ENCODE data around the gene CDS1. TPM values are rescaled to one million over a fixed set of nuclear protein-coding genes. Genes with fewer than 3 reads are reported as not detected.
A peak's percentile ranks its signal among the peaks of the same experiment; 100 is the strongest.

The CDS1 gene
- 20.3 and 22.6 TPM in 2 replicates for total RNA-seq (2014; rRNA removed; shearing (Covaris generic))
- 8.3 and 10.0 TPM in 2 replicates for polyA plus RNA-seq (2016; fragmentation: Nextera tagmentation; extraction: Ambion mirVana)
- long read RNA-seq, full-length matches to known transcripts, result 8 of 11 reads
- long read RNA-seq, partial matches to known transcripts, result 1 of 11 reads
- long read RNA-seq, other reads (novel, unspliced or antisense), result 2 of 11 reads

- peaks cover 38% of the 10 kb centered on the region for H3K4me1 ChIP-seq (ENCODE audit: insufficient read depth)
- H3K36me3 Mint-ChIP-seq (ENCODE audit: low read depth), result peaks cover 25% of the 10 kb centered on the region
- H2AFZ ChIP-seq, result peak within 1 kb of the TSS; percentile 64; the same call in 1 of the 2 replicates
- H3F3A ChIP-seq (replicated peaks; ENCODE audit: low read depth), result peaks cover 8% of the 10 kb centered on the region; the same call in 1 of the 2 replicates
- H3K9me3 Mint-ChIP-seq, result peaks cover 26% of the 10 kb centered on the region
- H3K4me1 Mint-ChIP-seq, result peaks cover 58% of the 10 kb centered on the region
- peak within 1 kb of the TSS; percentile 86 for H3K4me2 ChIP-seq
- 0 out of 2 replicates have a peak, but pooled peaks cover 6% of the 10 kb centered on the region for H4K20me1 ChIP-seq (replicated peaks; ENCODE audit: insufficient read depth)
- TF ChIP-seq POLR2AphosphoS5 (IDR thresholded peaks at IDR 0.05; ENCODE audit: low read depth), result no peak
- 0 out of 2 replicates have a peak, but pooled peaks have one; percentile 26 for TF ChIP-seq ETS1 (IDR thresholded peaks at IDR 0.05)
- peaks cover 46% of the 10 kb centered on the region for H3K79me2 ChIP-seq (replicated peaks; ENCODE audit: insufficient read depth)
- H3K27ac Mint-ChIP-seq, result peak within 1 kb of the TSS; percentile 66
- peaks cover 14% of the 10 kb centered on the region for H3K27me3 Mint-ChIP-seq (ENCODE audit: insufficient read depth, low read depth, poor library complexity)
- peak within 1 kb of the TSS; percentile 92 for H3K4me3 Mint-ChIP-seq
- peaks cover under 1% of the 10 kb centered on the region; the same call in 1 of the 2 replicates for H3K36me3 ChIP-seq (ENCODE audit: insufficient read depth)
- ATAC-seq, result peak; percentile 37
- H3K9me2 ChIP-seq (ENCODE audit: insufficient read depth), result no peaks in the 10 kb centered on the region
- peaks cover 18% of the 10 kb centered on the region; the same call in 1 of the 2 replicates for H3K27me3 ChIP-seq (ENCODE audit: insufficient read depth)
- DNase-seq (ENCODE audit: low spot score), result peak; percentile 77
- H3K27ac ChIP-seq (ENCODE audit: low read depth), result peak within 1 kb of the TSS; percentile 76
- peak within 1 kb of the TSS; percentile 63 for H3K4me3 ChIP-seq
These were observed at the start of gene CDS1 for GRCh38 chr4:84582988-84583875. CDS1 (plus strand) TSS chr4:84583127; CDS start chr4:84583402, 275 bp downstream.

GRCh38 chr4:84535901-84536300 lies 47.0 kb upstream of the CDS1 start:
- H4K20me1 ChIP-seq (replicated peaks; ENCODE audit: insufficient read depth), result no peaks in the 10 kb centered on the region
- no peaks in the 10 kb centered on the region for H3K9me2 ChIP-seq (ENCODE audit: insufficient read depth)
- Mint-ChIP-seq H3K4me3 (no peak overlapping the region), H3K27me3 (ENCODE audit: insufficient read depth, low read depth, poor library complexity) (peaks cover 1% of the 10 kb centered on the region), H3K36me3 (ENCODE audit: low read depth) (peaks cover 6% of the 10 kb centered on the region; the same call in 1 of the 3 replicates), H3K4me1 (peaks cover 6% of the 10 kb centered on the region; the same call in 2 of the 3 replicates), H3K27ac (no peak overlapping the region), H3K9me3 (peaks cover 9% of the 10 kb centered on the region; the same call in 2 of the 3 replicates)
- no peak for TF ChIP-seq EZH2phosphoT487 (IDR thresholded peaks at IDR 0.05; ENCODE audit: unreplicated experiment)
- TF ChIP-seq, protein P1, sequence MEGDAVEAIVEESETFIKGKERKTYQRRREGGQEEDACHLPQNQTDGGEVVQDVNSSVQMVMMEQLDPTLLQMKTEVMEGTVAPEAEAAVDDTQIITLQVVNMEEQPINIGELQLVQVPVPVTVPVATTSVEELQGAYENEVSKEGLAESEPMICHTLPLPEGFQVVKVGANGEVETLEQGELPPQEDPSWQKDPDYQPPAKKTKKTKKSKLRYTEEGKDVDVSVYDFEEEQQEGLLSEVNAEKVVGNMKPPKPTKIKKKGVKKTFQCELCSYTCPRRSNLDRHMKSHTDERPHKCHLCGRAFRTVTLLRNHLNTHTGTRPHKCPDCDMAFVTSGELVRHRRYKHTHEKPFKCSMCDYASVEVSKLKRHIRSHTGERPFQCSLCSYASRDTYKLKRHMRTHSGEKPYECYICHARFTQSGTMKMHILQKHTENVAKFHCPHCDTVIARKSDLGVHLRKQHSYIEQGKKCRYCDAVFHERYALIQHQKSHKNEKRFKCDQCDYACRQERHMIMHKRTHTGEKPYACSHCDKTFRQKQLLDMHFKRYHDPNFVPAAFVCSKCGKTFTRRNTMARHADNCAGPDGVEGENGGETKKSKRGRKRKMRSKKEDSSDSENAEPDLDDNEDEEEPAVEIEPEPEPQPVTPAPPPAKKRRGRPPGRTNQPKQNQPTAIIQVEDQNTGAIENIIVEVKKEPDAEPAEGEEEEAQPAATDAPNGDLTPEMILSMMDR (conservative IDR thresholded peaks at IDR 0.05; ENCODE audit: low read depth in 2 of 2), result no peak
- TF ChIP-seq JUNB (IDR thresholded peaks at IDR 0.05; ENCODE audit: unreplicated experiment), result no peak
- no peaks in the 10 kb centered on the region for H3F3A ChIP-seq (replicated peaks; ENCODE audit: low read depth)
- H2AFZ ChIP-seq, result no peak overlapping the region
- DNase-seq (ENCODE audit: low spot score) (no peak), ATAC-seq (no peak)
- no peaks in the 10 kb centered on the region for H3K4me1 ChIP-seq (ENCODE audit: insufficient read depth)
- H3K79me2 ChIP-seq (replicated peaks; ENCODE audit: insufficient read depth), result no peaks in the 10 kb centered on the region
- no peaks in the 10 kb centered on the region for H3K27me3 ChIP-seq (ENCODE audit: insufficient read depth)
- H3K36me3 ChIP-seq (ENCODE audit: insufficient read depth), result no peaks in the 10 kb centered on the region
- H3K4me3 ChIP-seq, result no peak overlapping the region
- no peak overlapping the region for H3K4me2 ChIP-seq
- H3K27ac ChIP-seq (ENCODE audit: low read depth), result no peak overlapping the region
